Measurements from ENCODE around the gene TERT.
"Not testable (repeated sequence)": the region's sequence is repeated elsewhere in the genome, so short reads cannot be mapped to it uniquely, and the experiment has no call there.

DNA sequence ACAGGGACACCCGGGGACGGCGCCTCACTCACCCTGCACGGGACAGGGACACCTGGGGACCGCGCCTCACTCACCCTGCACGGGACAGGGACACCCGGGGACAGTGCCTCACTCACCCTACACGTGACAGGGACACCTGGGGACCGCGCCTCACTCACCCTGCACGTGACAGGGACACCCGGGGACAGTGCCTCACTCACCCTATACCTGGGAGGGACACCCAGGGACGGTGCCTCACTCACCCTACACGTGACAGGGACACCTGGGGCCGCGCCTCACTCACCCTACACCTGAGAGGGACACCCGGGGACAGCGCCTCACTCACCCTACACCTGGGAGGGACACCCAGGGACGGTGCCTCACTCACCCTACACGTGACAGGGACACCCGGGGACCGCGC lies 3.9 kb downstream of the TERT start:
- TF ChIP-seq, protein P1, sequence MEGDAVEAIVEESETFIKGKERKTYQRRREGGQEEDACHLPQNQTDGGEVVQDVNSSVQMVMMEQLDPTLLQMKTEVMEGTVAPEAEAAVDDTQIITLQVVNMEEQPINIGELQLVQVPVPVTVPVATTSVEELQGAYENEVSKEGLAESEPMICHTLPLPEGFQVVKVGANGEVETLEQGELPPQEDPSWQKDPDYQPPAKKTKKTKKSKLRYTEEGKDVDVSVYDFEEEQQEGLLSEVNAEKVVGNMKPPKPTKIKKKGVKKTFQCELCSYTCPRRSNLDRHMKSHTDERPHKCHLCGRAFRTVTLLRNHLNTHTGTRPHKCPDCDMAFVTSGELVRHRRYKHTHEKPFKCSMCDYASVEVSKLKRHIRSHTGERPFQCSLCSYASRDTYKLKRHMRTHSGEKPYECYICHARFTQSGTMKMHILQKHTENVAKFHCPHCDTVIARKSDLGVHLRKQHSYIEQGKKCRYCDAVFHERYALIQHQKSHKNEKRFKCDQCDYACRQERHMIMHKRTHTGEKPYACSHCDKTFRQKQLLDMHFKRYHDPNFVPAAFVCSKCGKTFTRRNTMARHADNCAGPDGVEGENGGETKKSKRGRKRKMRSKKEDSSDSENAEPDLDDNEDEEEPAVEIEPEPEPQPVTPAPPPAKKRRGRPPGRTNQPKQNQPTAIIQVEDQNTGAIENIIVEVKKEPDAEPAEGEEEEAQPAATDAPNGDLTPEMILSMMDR (IDR thresholded peaks at IDR 0.05) = not testable (repeated sequence)
- TF ChIP-seq EZH2phosphoT487 (IDR thresholded peaks at IDR 0.05) = not testable (repeated sequence)
